Measurements from ENCODE around the gene TRIM32. TPM values are rescaled to one million over a fixed set of nuclear protein-coding genes. Genes with fewer than 3 reads are reported as not detected.

TRIM32 gene
- polyA plus RNA-seq, 3 donors = 0.40 to 1.4 (median 1.3) TPM

GRCh38 chr9:116736399-116737151 is 49.5 kb downstream of the TRIM32 start:
- Histone ChIP-seq H3K27ac (ENCODE audit: low read depth in 1 of 2, low read length in 2 of 2) (no peak overlapping the region), H3K4me2 (replicated peaks; ENCODE audit: extremely low read depth, low read length, poor library complexity, severe bottlenecking) (no peak overlapping the region), H3K27me3 (ENCODE audit: control insufficient read depth in 2 of 2, insufficient read depth in 2 of 2, low read length in 2 of 2) (no peaks in the 10 kb centered on the region), H3K4me3 (replicated peaks in 1 of 3; ENCODE audit: low read depth in 2 of 3, low read length in 3 of 3) (no peak overlapping the region), H2AFZ (ENCODE audit: insufficient read depth, low read depth, low read length, poor library complexity, severe bottlenecking) (no peak overlapping the region), H3K9ac (ENCODE audit: insufficient read depth, low read length, poor library complexity, severe bottlenecking) (no peak overlapping the region), H4K20me1 (ENCODE audit: insufficient read depth, low read length) (no peaks in the 10 kb centered on the region), H3K79me2 (ENCODE audit: insufficient read depth, low read length) (no peaks in the 10 kb centered on the region), H3K9me3 (replicated peaks in 1 of 2; ENCODE audit: control insufficient read depth in 1 of 2, insufficient read depth in 1 of 2, low read length in 2 of 2) (no peaks in the 10 kb centered on the region), H3K36me3 (replicated peaks in 1 of 2; ENCODE audit: control insufficient read depth in 1 of 2, insufficient read depth in 2 of 2, low read length in 2 of 2) (no peaks in the 10 kb centered on the region), H3K4me1 (ENCODE audit: control insufficient read depth in 1 of 2, insufficient read depth in 2 of 2, low read length in 2 of 2) (no peaks in the 10 kb centered on the region)
- Mint-ChIP-seq H3K9me3 (peaks cover 0 to 2% (median 0%) of the 10 kb centered on the region in 7 donors), H3K27ac (no peak overlapping the region), H3K4me1 (peaks cover 2% of the 10 kb centered on the region), H3K4me3 (peak overlapping the region in 1 of 2 donors; percentile 49), H3K36me3 (no peaks in the 10 kb centered on the region), H3K27me3 (ENCODE audit: low read depth in 3 of 3) (peaks cover 2 to 11% (median 4%) of the 10 kb centered on the region in 3 donors)
- no peak for TF ChIP-seq CTCF (IDR thresholded peaks at IDR 0.05)
- intact Hi-C loops (cut with micrococcal nuclease) = loop anchor here in 1 of 2 donors (5.0 kb wide), 1 partner anchor 671 kb away; no protein-coding TSS in a partner anchor
- DNase-seq = no peak
- 39% methylated on average over 5 of the region's 8 CpGs for WGBS (ENCODE audit: insufficient coverage)

GRCh38 chr9:116737152-116737546 is 50.0 kb downstream of the TRIM32 start:
- H3K79me2 ChIP-seq (ENCODE audit: insufficient read depth, low read length) = no peaks in the 10 kb centered on the region
- Mint-ChIP-seq H3K36me3 (no peaks in the 10 kb centered on the region), H3K4me1 (peaks cover 2% of the 10 kb centered on the region), H3K27me3 (ENCODE audit: low read depth in 3 of 3) (peaks cover 2 to 11% (median 4%) of the 10 kb centered on the region in 3 donors), H3K9me3 (peaks cover 0 to 2% (median 0%) of the 10 kb centered on the region in 7 donors), H3K4me3 (no peak overlapping the region), H3K27ac (no peak overlapping the region)
- H3K4me2 ChIP-seq (replicated peaks; ENCODE audit: extremely low read depth, low read length, poor library complexity, severe bottlenecking) = no peak overlapping the region
- no peaks in the 10 kb centered on the region for H3K4me1 ChIP-seq (ENCODE audit: control insufficient read depth in 1 of 2, insufficient read depth in 2 of 2, low read length in 2 of 2)
- H3K9ac ChIP-seq (ENCODE audit: insufficient read depth, low read length, poor library complexity, severe bottlenecking) = no peak overlapping the region
- no peaks in the 10 kb centered on the region for H4K20me1 ChIP-seq (ENCODE audit: insufficient read depth, low read length)
- DNase-seq = peak; percentile 4 to 28 (median 25)
- 1% methylated on average over 11 of the region's 16 CpGs for WGBS (ENCODE audit: insufficient coverage)
- no peaks in the 10 kb centered on the region for H3K36me3 ChIP-seq (replicated peaks in 1 of 2; ENCODE audit: control insufficient read depth in 1 of 2, insufficient read depth in 2 of 2, low read length in 2 of 2)
- TF ChIP-seq CTCF (IDR thresholded peaks at IDR 0.05) = peak; percentile 80
- no peaks in the 10 kb centered on the region for H3K9me3 ChIP-seq (replicated peaks in 1 of 2; ENCODE audit: control insufficient read depth in 1 of 2, insufficient read depth in 1 of 2, low read length in 2 of 2)
- H2AFZ ChIP-seq (ENCODE audit: insufficient read depth, low read depth, low read length, poor library complexity, severe bottlenecking) = no peak overlapping the region
- H3K27ac ChIP-seq (ENCODE audit: low read depth in 1 of 2, low read length in 2 of 2) = no peak overlapping the region
- intact Hi-C loops (cut with micrococcal nuclease) = loop anchor here in 1 of 2 donors (5.0 kb wide), 1 partner anchor 670 kb away; no protein-coding TSS in a partner anchor
- H3K4me3 ChIP-seq (replicated peaks in 1 of 3; ENCODE audit: low read depth in 2 of 3, low read length in 3 of 3) = no peak overlapping the region
- H3K27me3 ChIP-seq (ENCODE audit: control insufficient read depth in 2 of 2, insufficient read depth in 2 of 2, low read length in 2 of 2) = no peaks in the 10 kb centered on the region

Measured in CD14-positive monocyte (primary cell).